Measurements from ENCODE around the gene EARS2.

GRCh38 chr16:23511731-23512130 is 45.4 kb downstream of the EARS2 start:
- TF ChIP-seq CTCF (IDR thresholded peaks at IDR 0.05; ENCODE audit: borderline replicate concordance, extremely low read depth, low read length, poor library complexity, severe bottlenecking) (no peak), EZH2 (IDR thresholded peaks at IDR 0.05; ENCODE audit: borderline replicate concordance, low read depth, low read length, severe bottlenecking) (no peak)

All from DND-41 (cell line).